OCI-LY7 (cell line): Measurements from ENCODE around the gene DUOXA1.

Experiments used
- CTCF ChIP-seq: fragments of 200-600 bp; sonication (generic); conservative IDR thresholded peaks from 2 replicates; pipeline ENCODE4 v1.5.1; 2014; ENCODE audit warnings: mild to moderate bottlenecking, antibody characterized with exemption, low read length, moderate library complexity, mixed read lengths
- EZH2phosphoT487 ChIP-seq: fragments of 200-600 bp; sonication (generic); IDR thresholded peaks from 2 replicates; pipeline ENCODE4 v1.6.1; 2018; ENCODE audit warnings: low read depth, borderline replicate concordance, mild to moderate bottlenecking, mixed run types, antibody characterized with exemption, low read length, moderate library complexity, mixed read lengths

GRCh38 chr15:45150997-45151396 is 21.3 kb upstream of the DUOXA1 start:
- no peak for TF ChIP-seq CTCF
- TF ChIP-seq EZH2phosphoT487 = no peak
